Loucy (cell line): Measurements from ENCODE around the gene THY1.

ENCODE experiments used
- EZH2phosphoT487 ChIP-seq: fragments of 200-600 bp; IDR thresholded peaks from 2 replicates; pipeline ENCODE4 v1.6.1; 2018; ENCODE audit warnings: antibody characterized with exemption, mild to moderate bottlenecking, moderate library complexity, borderline replicate concordance
- TF ChIP-seq, protein P1 (sequence below): fragments of 200-600 bp; sonication (generic); conservative IDR thresholded peaks from 2 replicates; pipeline ENCODE4 v1.5.1; 2014; ENCODE audit warnings: mild to moderate bottlenecking, antibody characterized with exemption, low read length

DNA sequence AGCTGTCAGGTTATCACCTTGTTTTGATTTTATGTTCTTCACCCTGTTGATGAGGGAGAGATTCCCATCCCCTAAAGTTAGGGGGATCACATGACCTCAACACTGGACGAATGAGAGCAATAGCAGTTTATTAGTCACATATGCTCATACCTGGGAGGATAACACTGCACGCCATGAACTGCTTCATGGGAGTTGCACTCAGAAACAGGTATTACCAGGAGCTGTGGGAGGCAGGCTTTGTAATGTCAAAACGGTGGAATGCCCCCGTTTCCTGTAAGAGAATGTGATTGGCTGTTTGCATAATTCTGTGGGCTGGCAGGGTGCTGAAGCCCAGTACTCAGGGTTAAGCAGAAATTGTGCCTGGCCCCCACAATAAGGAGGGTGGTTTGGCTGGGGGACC lies 3.2 kb upstream of the THY1 start:
- TF ChIP-seq, protein P1, sequence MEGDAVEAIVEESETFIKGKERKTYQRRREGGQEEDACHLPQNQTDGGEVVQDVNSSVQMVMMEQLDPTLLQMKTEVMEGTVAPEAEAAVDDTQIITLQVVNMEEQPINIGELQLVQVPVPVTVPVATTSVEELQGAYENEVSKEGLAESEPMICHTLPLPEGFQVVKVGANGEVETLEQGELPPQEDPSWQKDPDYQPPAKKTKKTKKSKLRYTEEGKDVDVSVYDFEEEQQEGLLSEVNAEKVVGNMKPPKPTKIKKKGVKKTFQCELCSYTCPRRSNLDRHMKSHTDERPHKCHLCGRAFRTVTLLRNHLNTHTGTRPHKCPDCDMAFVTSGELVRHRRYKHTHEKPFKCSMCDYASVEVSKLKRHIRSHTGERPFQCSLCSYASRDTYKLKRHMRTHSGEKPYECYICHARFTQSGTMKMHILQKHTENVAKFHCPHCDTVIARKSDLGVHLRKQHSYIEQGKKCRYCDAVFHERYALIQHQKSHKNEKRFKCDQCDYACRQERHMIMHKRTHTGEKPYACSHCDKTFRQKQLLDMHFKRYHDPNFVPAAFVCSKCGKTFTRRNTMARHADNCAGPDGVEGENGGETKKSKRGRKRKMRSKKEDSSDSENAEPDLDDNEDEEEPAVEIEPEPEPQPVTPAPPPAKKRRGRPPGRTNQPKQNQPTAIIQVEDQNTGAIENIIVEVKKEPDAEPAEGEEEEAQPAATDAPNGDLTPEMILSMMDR, result no peak
- no peak for TF ChIP-seq EZH2phosphoT487
